HEK293 (cell line): Measurements from ENCODE around the gene CREB3L1.

ENCODE experiments used
- CTCF ChIA-PET: fragments of 350-600 bp; formaldehyde crosslinking; extraction: SDS; loops from one replicate; lab custom pipeline; 2021; ENCODE audit warnings: antibody characterized with exemption; lab: Yijun Ruan, JAX
- POLR2A ChIA-PET: fragments of 300-600 bp; formaldehyde crosslinking; extraction: SDS; loops from one replicate; lab custom pipeline; 2020; ENCODE audit warnings: antibody characterized with exemption, inconsistent platforms; lab: Yijun Ruan, JAX
- H3K27ac ChIP-seq: fragments of 200-500 bp; sonication (Bioruptor generic); 2 replicates; pipeline ENCODE4 v1.5.1; 2014; ENCODE audit warnings: low read depth, low read length, control low read depth, inconsistent platforms; ENCODE audit errors: extremely low read depth
- H3K36me3 ChIP-seq, 2 experiments: fragments of 200-500 bp in 1 of 2; sonication (Bioruptor generic) in 1 of 2; 1 replicate in 1 of 2; 2 replicates in 1 of 2; pipeline ENCODE4 v1.5.1; 2014 to 2017; ENCODE audit warnings: inconsistent platforms in 2 of 2, low read length in 2 of 2; ENCODE audit not compliant: control insufficient read depth in 2 of 2, insufficient read depth in 1 of 2
- H3K4me1 ChIP-seq: fragments of 200-500 bp; sonication (Bioruptor generic); 2 replicates; pipeline ENCODE4 v1.5.1; 2014; ENCODE audit warnings: mild to moderate bottlenecking, low read length, inconsistent platforms; ENCODE audit not compliant: control insufficient read depth, insufficient read depth
- H3K4me3 ChIP-seq: 2 replicates; pipeline ENCODE4 v1.5.1; 2011; ENCODE audit warnings: low read depth, mild to moderate bottlenecking, control low read depth, low read length, moderate library complexity
- H3K9me3 ChIP-seq: fragments of 200-500 bp; sonication (Bioruptor generic); 2 replicates; pipeline ENCODE4 v1.5.1; 2014; ENCODE audit warnings: low read depth, low read length, inconsistent platforms; ENCODE audit not compliant: control insufficient read depth, insufficient read depth
- GLI2 ChIP-seq: fragments of 450-650 bp; formaldehyde crosslinking; IDR thresholded peaks from 2 replicates; pipeline ENCODE4; 2017; ENCODE audit warnings: missing biosample characterization, missing genetic modification characterization, low read depth, borderline replicate concordance
- KLF10 ChIP-seq: fragments of 450-650 bp; IDR thresholded peaks from 2 replicates; pipeline ENCODE4 v1.5.1; 2018; ENCODE audit warnings: missing biosample characterization, mild to moderate bottlenecking, missing genetic modification characterization
- PRDM1 ChIP-seq: fragments of 450-650 bp; formaldehyde crosslinking; IDR thresholded peaks from 2 replicates; pipeline ENCODE4; 2016; ENCODE audit warnings: missing biosample characterization, missing genetic modification characterization
- PRDM6 ChIP-seq: fragments of 450-650 bp; formaldehyde crosslinking; IDR thresholded peaks from 2 replicates; pipeline ENCODE4 v1.5.1; 2017; ENCODE audit warnings: missing biosample characterization, missing genetic modification characterization
- SCRT2 ChIP-seq: fragments of 450-650 bp; formaldehyde crosslinking; IDR thresholded peaks from 2 replicates; pipeline ENCODE4 v1.5.1; 2016; ENCODE audit warnings: missing biosample characterization, missing genetic modification characterization
- SETDB1 ChIP-seq: IDR thresholded peaks from one replicate; pipeline ENCODE4 v1.6.1; 2017; ENCODE audit warnings: mild to moderate bottlenecking, low read length, moderate library complexity, mixed read lengths; ENCODE audit not compliant: insufficient read length
- ZBTB17 ChIP-seq: fragments of 450-650 bp; formaldehyde crosslinking; IDR thresholded peaks from 2 replicates; pipeline ENCODE4 v1.5.1; 2016; ENCODE audit warnings: missing biosample characterization, missing genetic modification characterization
- ZEB2 ChIP-seq: fragments of 450-650 bp; formaldehyde crosslinking; IDR thresholded peaks from 2 replicates; pipeline ENCODE4 v1.5.1; 2016; ENCODE audit warnings: missing biosample characterization, missing genetic modification characterization
- ZNF121 ChIP-seq: fragments of 450-650 bp; formaldehyde crosslinking; IDR thresholded peaks from 2 replicates; pipeline ENCODE4 v1.5.1; 2016; ENCODE audit warnings: missing biosample characterization, missing genetic modification characterization
- ZNF214 ChIP-seq: fragments of 450-650 bp; formaldehyde crosslinking; IDR thresholded peaks from 2 replicates; pipeline ENCODE4 v1.5.1; 2017; ENCODE audit warnings: missing biosample characterization, mild to moderate bottlenecking, missing genetic modification characterization, borderline replicate concordance
- ZNF280C ChIP-seq: fragments of 450-650 bp; formaldehyde crosslinking; IDR thresholded peaks from 2 replicates; pipeline ENCODE4 v1.5.1; 2016; ENCODE audit warnings: missing biosample characterization, missing genetic modification characterization
- ZNF398 ChIP-seq: fragments of 450-650 bp; formaldehyde crosslinking; IDR thresholded peaks from 2 replicates; pipeline ENCODE4 v1.5.1; 2017; ENCODE audit warnings: missing biosample characterization, missing genetic modification characterization
- ZNF433 ChIP-seq: fragments of 450-650 bp; formaldehyde crosslinking; IDR thresholded peaks from 2 replicates; pipeline ENCODE4 v1.5.1; 2016; ENCODE audit warnings: missing biosample characterization, missing genetic modification characterization, low read depth
- ZNF449 ChIP-seq: fragments of 450-650 bp; formaldehyde crosslinking; IDR thresholded peaks from 2 replicates; pipeline ENCODE4 v1.5.1; 2017; ENCODE audit warnings: missing biosample characterization, mild to moderate bottlenecking, missing genetic modification characterization, moderate library complexity
- ZNF473 ChIP-seq: fragments of 450-650 bp; formaldehyde crosslinking; IDR thresholded peaks from 2 replicates; pipeline ENCODE4 v1.5.1; 2017; ENCODE audit warnings: missing biosample characterization, missing genetic modification characterization
- ZNF548 ChIP-seq: fragments of 450-650 bp; formaldehyde crosslinking; IDR thresholded peaks from 2 replicates; pipeline ENCODE4 v1.5.1; 2016; ENCODE audit warnings: missing biosample characterization, missing genetic modification characterization
- ZNF558 ChIP-seq: fragments of 450-650 bp; formaldehyde crosslinking; IDR thresholded peaks from 2 replicates; pipeline ENCODE4 v1.5.1; 2016; ENCODE audit warnings: missing biosample characterization, missing genetic modification characterization
- ZNF626 ChIP-seq: fragments of 450-650 bp; sonication (Bioruptor Pico); formaldehyde crosslinking; IDR thresholded peaks from 2 replicates; pipeline ENCODE4 v1.5.1; 2018; ENCODE audit warnings: missing biosample characterization, missing genetic modification characterization, inconsistent platforms
- ZNF654 ChIP-seq: fragments of 450-650 bp; formaldehyde crosslinking; IDR thresholded peaks from 2 replicates; pipeline ENCODE4 v1.5.1; 2016; ENCODE audit warnings: low read depth, missing biosample characterization, missing genetic modification characterization
- ZNF660 ChIP-seq: fragments of 450-650 bp; IDR thresholded peaks from 2 replicates; pipeline ENCODE4 v1.5.1; 2018; ENCODE audit warnings: missing biosample characterization, mild to moderate bottlenecking, missing genetic modification characterization
- ZNF747 ChIP-seq: fragments of 450-650 bp; formaldehyde crosslinking; IDR thresholded peaks from 2 replicates; pipeline ENCODE4 v1.5.1; 2016; ENCODE audit warnings: missing biosample characterization, missing genetic modification characterization
- ZNF777 ChIP-seq: fragments of 450-650 bp; formaldehyde crosslinking; IDR thresholded peaks from 2 replicates; pipeline ENCODE4 v1.5.1; 2017; ENCODE audit warnings: missing biosample characterization, missing genetic modification characterization, borderline replicate concordance
- ZNF792 ChIP-seq: fragments of 450-650 bp; formaldehyde crosslinking; IDR thresholded peaks from 2 replicates; pipeline ENCODE4 v1.5.1; 2016; ENCODE audit warnings: missing biosample characterization, missing genetic modification characterization
- ZNF837 ChIP-seq: fragments of 450-650 bp; formaldehyde crosslinking; IDR thresholded peaks from 2 replicates; pipeline ENCODE4 v1.5.1; 2016; ENCODE audit warnings: missing biosample characterization, missing genetic modification characterization

The CREB3L1 gene

GRCh38 chr11:46247090-46247489 is 30.4 kb upstream of the CREB3L1 start:
- Histone ChIP-seq H3K4me3 (no peak overlapping the region), H3K36me3 (no peaks in the 10 kb centered on the region), H3K27ac (no peak overlapping the region), H3K4me1 (no peaks in the 10 kb centered on the region), H3K9me3 (no peaks in the 10 kb centered on the region)
- no peak for TF ChIP-seq ZNF747 (tag by site-specific recombination)
- no peak for TF ChIP-seq ZNF792 (tag by site-specific recombination)
- no peak for TF ChIP-seq ZNF433 (tag by site-specific recombination)
- TF ChIP-seq KLF10 (tag by site-specific recombination): no peak
- no peak for TF ChIP-seq ZNF214
- TF ChIP-seq ZNF837 (tag by site-specific recombination): no peak
- TF ChIP-seq ZNF660 (tag by site-specific recombination): no peak
- TF ChIP-seq PRDM6: no peak
- no peak for TF ChIP-seq ZNF626 (tag by site-specific recombination)
- no peak for TF ChIP-seq ZNF449 (tag by site-specific recombination)
- ChIA-PET CTCF (interaction anchor here (0.6 to 19.5 kb wide), 10 partner anchors 52 to 842 kb away, joined by 3 to 451 read pairs (median 3); partner anchors contain the start of gene DGKZ), POLR2A (interaction anchor here (0.6 kb wide), 1 partner anchor 17 kb away, joined by 4 read pairs; no protein-coding TSS in a partner anchor)

GRCh38 chr11:46247659-46248058 is 29.8 kb upstream of the CREB3L1 start:
- Histone ChIP-seq H3K36me3 (no peaks in the 10 kb centered on the region), H3K4me3 (no peak overlapping the region), H3K4me1 (no peaks in the 10 kb centered on the region), H3K9me3 (no peaks in the 10 kb centered on the region), H3K27ac (no peak overlapping the region)
- TF ChIP-seq ZBTB17 (tag by site-specific recombination) (peak; percentile 44; the same call in 1 of the 2 replicates), ZNF473 (tag by site-specific recombination) (no peak), ZNF654 (tag by site-specific recombination) (peak; percentile 69), ZEB2 (tag by site-specific recombination) (0 out of 2 replicates have a peak, but pooled peaks have one; percentile 22)
- POLR2A ChIA-PET: no interaction called here
- CTCF ChIA-PET: interaction anchor here (0.6 to 19.5 kb wide), 9 partner anchors 8 to 843 kb away, joined by 3 to 451 read pairs (median 4); partner anchors contain the start of gene DGKZ

GRCh38 chr11:46248289-46249102 is 29.0 kb upstream of the CREB3L1 start:
- ChIA-PET CTCF (interaction anchor here (0.5 to 19.5 kb wide), 15 partner anchors 9 to 1159 kb away, joined by 3 to 451 read pairs (median 4); partner anchors contain the start of gene CREB3L1), POLR2A (interaction anchor here (0.8 kb wide), 1 partner anchor 42 kb away, joined by 3 read pairs; no protein-coding TSS in a partner anchor)
- no peaks in the 10 kb centered on the region for H3K36me3 ChIP-seq
- H3K27ac ChIP-seq: no peak overlapping the region
- H3K4me1 ChIP-seq: no peaks in the 10 kb centered on the region
- H3K4me3 ChIP-seq: no peak overlapping the region
- H3K9me3 ChIP-seq: no peaks in the 10 kb centered on the region
- TF ChIP-seq SCRT2 (tag by site-specific recombination) (no peak), ZNF548 (tag by site-specific recombination) (no peak), ZNF558 (tag by site-specific recombination) (no peak), ZNF777 (tag by site-specific recombination) (no peak), ZNF398 (tag by site-specific recombination) (peak; percentile 75), PRDM1 (tag by site-specific recombination) (peak; percentile 76; the same call in 1 of the 2 replicates), GLI2 (no peak), ZNF280C (tag by site-specific recombination) (no peak), ZNF121 (tag by site-specific recombination) (no peak), SETDB1 (no peak)
